Measurements from ENCODE around the gene HLA-E.

DNA sequence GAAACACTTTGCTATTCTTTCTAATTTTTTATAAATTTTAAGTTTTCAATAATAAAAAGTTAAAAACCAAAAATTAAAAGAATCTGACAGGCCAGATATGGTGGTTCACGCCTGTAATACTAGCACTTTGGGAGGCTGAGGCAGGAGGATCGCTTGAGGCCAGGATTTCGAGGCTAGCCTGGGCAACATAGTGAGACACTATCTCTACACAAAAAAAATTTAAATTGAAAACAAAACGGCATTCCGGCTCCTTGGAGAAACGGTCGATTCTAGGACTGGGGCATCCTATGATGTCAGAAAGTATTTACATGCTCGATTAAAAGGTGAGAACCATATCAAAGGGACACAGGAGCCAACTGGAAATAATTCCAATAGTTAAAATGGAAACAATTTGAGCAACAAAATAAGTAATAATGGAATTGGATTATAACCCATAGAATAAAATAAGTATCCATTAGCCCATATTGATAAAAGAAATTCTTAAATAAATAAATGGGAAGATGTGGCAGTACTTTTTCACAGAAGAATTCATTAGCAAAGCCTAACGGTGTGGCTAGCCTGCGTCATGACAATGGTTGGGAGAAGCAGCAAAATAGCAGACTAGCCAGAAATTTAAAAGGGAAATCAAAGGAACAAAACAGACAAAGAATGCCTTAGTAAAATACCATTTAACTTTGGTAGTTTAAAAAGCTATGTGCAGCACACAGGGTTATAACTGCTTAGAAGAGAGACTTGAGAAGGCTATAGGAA, 21.3 kb downstream of the HLA-E start:
- TF ChIP-seq, protein P1, sequence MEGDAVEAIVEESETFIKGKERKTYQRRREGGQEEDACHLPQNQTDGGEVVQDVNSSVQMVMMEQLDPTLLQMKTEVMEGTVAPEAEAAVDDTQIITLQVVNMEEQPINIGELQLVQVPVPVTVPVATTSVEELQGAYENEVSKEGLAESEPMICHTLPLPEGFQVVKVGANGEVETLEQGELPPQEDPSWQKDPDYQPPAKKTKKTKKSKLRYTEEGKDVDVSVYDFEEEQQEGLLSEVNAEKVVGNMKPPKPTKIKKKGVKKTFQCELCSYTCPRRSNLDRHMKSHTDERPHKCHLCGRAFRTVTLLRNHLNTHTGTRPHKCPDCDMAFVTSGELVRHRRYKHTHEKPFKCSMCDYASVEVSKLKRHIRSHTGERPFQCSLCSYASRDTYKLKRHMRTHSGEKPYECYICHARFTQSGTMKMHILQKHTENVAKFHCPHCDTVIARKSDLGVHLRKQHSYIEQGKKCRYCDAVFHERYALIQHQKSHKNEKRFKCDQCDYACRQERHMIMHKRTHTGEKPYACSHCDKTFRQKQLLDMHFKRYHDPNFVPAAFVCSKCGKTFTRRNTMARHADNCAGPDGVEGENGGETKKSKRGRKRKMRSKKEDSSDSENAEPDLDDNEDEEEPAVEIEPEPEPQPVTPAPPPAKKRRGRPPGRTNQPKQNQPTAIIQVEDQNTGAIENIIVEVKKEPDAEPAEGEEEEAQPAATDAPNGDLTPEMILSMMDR (conservative IDR thresholded peaks at IDR 0.05; ENCODE audit: low read depth, low read length) = no peak
- TF ChIP-seq EZH2 (IDR thresholded peaks at IDR 0.05; ENCODE audit: low read length, unreplicated experiment) = no peak

All from PC-3 (cell line).